MCF 10A (cell line): ENCODE measurements around the gene NEUROD4. TPM values are rescaled to one million over a fixed set of nuclear protein-coding genes. Genes with fewer than 3 reads are reported as not detected.

ENCODE experiments used
- BruUV-seq: library from RNA; stranded (reverse); fragments of 400-500 nt; replicated peaks from 2 replicates; lab custom pipeline; 2021; lab: Mats Ljungman, UMichigan
- CTCF ChIA-PET: fragments of 300-600 bp; sonication (Branson Sonifier 250); formaldehyde crosslinking; extraction: SDS; loops from one replicate; lab custom pipeline; 2021; ENCODE audit warnings: antibody characterized with exemption, inconsistent platforms; lab: Yijun Ruan, JAX
- POLR2A ChIA-PET: fragments of 300-600, 350-650 bp; sonication (Branson Sonifier 250); formaldehyde crosslinking; extraction: SDS; loops from one replicate; lab custom pipeline; 2020; ENCODE audit warnings: antibody characterized with exemption, inconsistent platforms; lab: Yijun Ruan, JAX
- DNase-seq: peaks from one replicate; pipeline ENCODE4 v3.0.0-alpha.2; 2018; ENCODE audit not compliant: unreplicated experiment
- H3K27ac Mint-ChIP-seq: one replicate; pipeline ENCODE4 v1.8.0; 2022; ENCODE audit warnings: mild to moderate bottlenecking, low read depth, mixed read lengths; ENCODE audit not compliant: unreplicated experiment
- H3K27me3 Mint-ChIP-seq: one replicate; pipeline ENCODE4 v1.8.0; 2022; ENCODE audit warnings: mixed read lengths; ENCODE audit not compliant: insufficient read depth, unreplicated experiment
- H3K36me3 Mint-ChIP-seq: one replicate; pipeline ENCODE4 v1.8.0; 2022; ENCODE audit warnings: mild to moderate bottlenecking, moderate library complexity, mixed read lengths; ENCODE audit not compliant: insufficient read depth, unreplicated experiment
- H3K4me1 Mint-ChIP-seq: one replicate; pipeline ENCODE4 v1.8.0; 2022; ENCODE audit warnings: mixed read lengths; ENCODE audit not compliant: insufficient read depth, unreplicated experiment
- H3K4me3 Mint-ChIP-seq: one replicate; pipeline ENCODE4 v1.8.0; 2022; ENCODE audit warnings: mild to moderate bottlenecking, moderate library complexity, mixed read lengths; ENCODE audit not compliant: unreplicated experiment
- H3K9me3 Mint-ChIP-seq: one replicate; pipeline ENCODE4 v1.8.0; 2022; ENCODE audit warnings: mixed read lengths; ENCODE audit not compliant: unreplicated experiment
- intact Hi-C: fragments of 100-400 bp; cut with micrococcal nuclease; formaldehyde crosslinking; loops from 2 replicates; pipeline ENCODE4 v1.14.1; 2022
- total RNA-seq: library from RNA; stranded (reverse); gene quantifications from 2 replicates; pipeline ENCODE4 v1.2.3, GENCODE V29; 2022
- TF ChIP-seq, protein P1 (sequence below): fragments of 200-600 bp; IDR thresholded peaks from one replicate; pipeline ENCODE4 v1.8.0; 2022; ENCODE audit warnings: antibody characterized with exemption, mild to moderate bottlenecking; ENCODE audit not compliant: unreplicated experiment

Gene NEUROD4
- total RNA-seq, 1 experiment from 2014 or later = not detected

- Mint-ChIP-seq H3K4me3 (no peak overlapping the region), H3K36me3 (peaks cover 5% of the 10 kb centered on the region), H3K4me1 (peaks cover 5% of the 10 kb centered on the region), H3K9me3 (no peaks in the 10 kb centered on the region), H3K27ac (no peak overlapping the region), H3K27me3 (peaks cover 73% of the 10 kb centered on the region)
- intact Hi-C loops = loop anchor here (5.0 kb wide), 1 partner anchor 626 kb away; no protein-coding TSS in a partner anchor
- TF ChIP-seq, protein P1, sequence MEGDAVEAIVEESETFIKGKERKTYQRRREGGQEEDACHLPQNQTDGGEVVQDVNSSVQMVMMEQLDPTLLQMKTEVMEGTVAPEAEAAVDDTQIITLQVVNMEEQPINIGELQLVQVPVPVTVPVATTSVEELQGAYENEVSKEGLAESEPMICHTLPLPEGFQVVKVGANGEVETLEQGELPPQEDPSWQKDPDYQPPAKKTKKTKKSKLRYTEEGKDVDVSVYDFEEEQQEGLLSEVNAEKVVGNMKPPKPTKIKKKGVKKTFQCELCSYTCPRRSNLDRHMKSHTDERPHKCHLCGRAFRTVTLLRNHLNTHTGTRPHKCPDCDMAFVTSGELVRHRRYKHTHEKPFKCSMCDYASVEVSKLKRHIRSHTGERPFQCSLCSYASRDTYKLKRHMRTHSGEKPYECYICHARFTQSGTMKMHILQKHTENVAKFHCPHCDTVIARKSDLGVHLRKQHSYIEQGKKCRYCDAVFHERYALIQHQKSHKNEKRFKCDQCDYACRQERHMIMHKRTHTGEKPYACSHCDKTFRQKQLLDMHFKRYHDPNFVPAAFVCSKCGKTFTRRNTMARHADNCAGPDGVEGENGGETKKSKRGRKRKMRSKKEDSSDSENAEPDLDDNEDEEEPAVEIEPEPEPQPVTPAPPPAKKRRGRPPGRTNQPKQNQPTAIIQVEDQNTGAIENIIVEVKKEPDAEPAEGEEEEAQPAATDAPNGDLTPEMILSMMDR = no peak
- DNase-seq = no peak
- CTCF ChIA-PET = interaction anchor here (0.6 to 3.4 kb wide), 8 partner anchors 12 to 289 kb away, joined by 3 to 233 read pairs (median 15); no protein-coding TSS in a partner anchor
- POLR2A ChIA-PET = interaction anchor here (0.6 to 1.3 kb wide), 2 partner anchors 83 to 349 kb away, joined by 3 to 4 read pairs; no protein-coding TSS in a partner anchor
- BruUV-seq = no TSS peak
These were observed 28.4 kb upstream of the NEUROD4 start for GRCh38 chr12:54991161-54991990.

DNA sequence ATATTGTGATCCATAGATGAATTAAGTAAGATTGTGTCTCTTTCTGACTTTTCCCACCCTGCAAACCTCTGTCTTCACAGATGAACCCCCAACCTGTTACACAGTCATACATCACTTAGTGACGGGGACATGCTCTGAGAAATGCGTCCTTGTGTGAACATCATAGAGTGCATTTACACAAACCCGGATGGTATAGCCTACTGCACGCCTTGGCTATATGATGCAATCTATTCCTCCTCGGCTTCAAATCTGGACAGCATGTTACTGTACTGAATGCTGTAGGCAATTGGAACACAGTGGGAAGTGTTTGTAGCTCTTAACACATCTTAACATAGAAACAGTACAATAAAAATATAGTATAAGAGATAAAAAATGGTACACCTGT, 27.8 kb upstream of the NEUROD4 start:
- ChIA-PET CTCF (interaction anchor here (0.6 to 3.4 kb wide), 25 partner anchors 8 to 289 kb away, joined by 3 to 233 read pairs (median 8); partner anchors contain the start of genes NEUROD4 and TESPA1), POLR2A (interaction anchor here (1.3 kb wide), 1 partner anchor 82 kb away, joined by 4 read pairs; no protein-coding TSS in a partner anchor)
- Mint-ChIP-seq H3K9me3 (no peaks in the 10 kb centered on the region), H3K27ac (no peak overlapping the region), H3K27me3 (peaks cover 74% of the 10 kb centered on the region), H3K4me1 (peaks cover 5% of the 10 kb centered on the region), H3K4me3 (no peak overlapping the region), H3K36me3 (peaks cover 5% of the 10 kb centered on the region)
- TF ChIP-seq, protein P1 = no peak
- DNase-seq = no peak
- intact Hi-C loops = loop anchor here (5.0 kb wide), 1 partner anchor 625 kb away; no protein-coding TSS in a partner anchor
- no TSS peak for BruUV-seq

DNA sequence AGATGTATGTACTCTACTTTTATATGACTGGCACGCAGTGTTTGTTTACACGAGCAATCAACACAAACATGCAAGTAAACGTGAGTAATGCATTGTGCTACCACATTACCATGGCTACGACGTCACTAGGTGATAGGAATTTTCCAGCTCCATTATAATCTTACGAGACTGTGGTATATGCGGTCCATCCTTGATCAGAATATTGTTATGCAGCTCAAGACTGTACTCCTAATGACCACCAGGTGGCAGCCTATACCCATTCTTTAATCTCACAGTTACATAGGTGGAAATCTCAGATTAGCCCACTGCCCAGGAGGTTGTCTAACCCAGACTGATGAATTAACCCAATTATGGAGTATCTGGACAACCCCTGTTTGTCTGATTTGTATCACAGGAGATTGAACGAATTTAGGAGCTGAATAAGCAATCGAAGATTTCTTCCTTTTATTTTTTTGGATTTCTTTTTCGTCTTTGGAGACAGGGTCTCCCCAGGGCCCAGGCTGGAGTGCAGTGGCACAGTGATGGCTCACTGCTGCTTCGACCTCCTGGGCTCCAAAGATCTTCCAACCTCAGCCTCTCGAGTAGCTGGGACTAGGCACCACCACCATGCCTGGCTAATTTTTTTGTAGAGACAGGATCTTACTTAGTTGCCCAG, 26.5 kb upstream of the NEUROD4 start:
- TF ChIP-seq, protein P1 = peak; percentile 78
- peaks cover 76% of the 10 kb centered on the region for H3K27me3 Mint-ChIP-seq
- ChIA-PET POLR2A (interaction anchor here (0.6 kb wide), 1 partner anchor 263 kb away, joined by 4 read pairs; no protein-coding TSS in a partner anchor), CTCF (interaction anchor here (0.6 to 3.4 kb wide), 54 partner anchors 10 to 1241 kb away, joined by 3 to 233 read pairs (median 5); partner anchors contain the start of genes NEUROD4 and TESPA1)
- H3K4me1 Mint-ChIP-seq = peaks cover 5% of the 10 kb centered on the region
- intact Hi-C loops = loop anchor here (1.0 to 5.0 kb wide), 4 partner anchors 75 to 624 kb away; no protein-coding TSS in a partner anchor
- H3K27ac Mint-ChIP-seq = no peak overlapping the region
- H3K9me3 Mint-ChIP-seq = no peaks in the 10 kb centered on the region
- DNase-seq = peak; percentile 74
- no peak overlapping the region for H3K4me3 Mint-ChIP-seq
- H3K36me3 Mint-ChIP-seq = peaks cover 5% of the 10 kb centered on the region
- BruUV-seq = no TSS peak
